Occipital lobe (tissue), 2 donors: ENCODE results near the gene MAPKAPK2. TPM values are rescaled to one million over a fixed set of nuclear protein-coding genes. Genes with fewer than 3 reads are reported as not detected.

Experiments
- DNase-seq: peaks from one replicate; lab custom pipeline; 2025; lab: John Stamatoyannopoulos, UW
- total RNA-seq: library from RNA; depleted of rRNA; stranded (reverse); fragments of >200 nt; gene quantifications from one replicate; pipeline ENCODE4 v1.2.3, GENCODE V29; 2014

The MAPKAPK2 gene
- total RNA-seq, 1 donor from 2014 or later, result 8.1 TPM

DNA sequence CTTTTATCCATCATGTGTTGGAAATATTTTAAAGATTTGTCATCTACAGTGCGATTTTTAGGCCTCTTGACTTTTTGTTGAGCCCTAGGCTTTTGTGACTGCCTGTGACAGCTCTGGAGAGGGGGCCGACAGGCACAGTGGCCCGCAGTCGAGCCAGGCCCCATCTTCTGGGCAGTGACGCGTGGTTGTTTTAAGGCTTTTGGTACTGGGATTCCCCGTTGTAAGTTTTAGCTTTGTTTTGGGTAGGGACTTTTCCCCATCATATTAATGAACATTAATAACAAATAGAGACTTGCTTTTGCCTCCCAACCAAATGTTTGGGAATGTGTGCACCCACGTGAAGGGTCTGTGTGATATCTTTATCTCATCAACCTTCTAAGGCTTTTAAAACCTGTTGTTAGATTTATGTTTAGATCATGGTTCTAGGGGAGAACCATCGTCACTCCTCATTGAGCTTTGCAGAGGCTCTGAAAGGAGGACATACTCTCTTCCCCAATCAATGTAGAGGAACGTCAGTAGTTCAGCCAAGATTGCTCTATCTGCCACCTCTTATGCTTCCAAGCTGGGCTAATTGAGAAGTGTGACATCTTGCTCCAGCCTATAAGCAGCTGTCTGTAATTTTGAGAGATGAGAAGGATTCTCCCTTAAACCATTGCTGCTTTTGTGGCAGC is 34.6 kb downstream of the MAPKAPK2 start:
- no peak for DNase-seq

GRCh38 chr1:206721454-206721853 is 36.7 kb downstream of the MAPKAPK2 start:
- DNase-seq, result no peak

DNA sequence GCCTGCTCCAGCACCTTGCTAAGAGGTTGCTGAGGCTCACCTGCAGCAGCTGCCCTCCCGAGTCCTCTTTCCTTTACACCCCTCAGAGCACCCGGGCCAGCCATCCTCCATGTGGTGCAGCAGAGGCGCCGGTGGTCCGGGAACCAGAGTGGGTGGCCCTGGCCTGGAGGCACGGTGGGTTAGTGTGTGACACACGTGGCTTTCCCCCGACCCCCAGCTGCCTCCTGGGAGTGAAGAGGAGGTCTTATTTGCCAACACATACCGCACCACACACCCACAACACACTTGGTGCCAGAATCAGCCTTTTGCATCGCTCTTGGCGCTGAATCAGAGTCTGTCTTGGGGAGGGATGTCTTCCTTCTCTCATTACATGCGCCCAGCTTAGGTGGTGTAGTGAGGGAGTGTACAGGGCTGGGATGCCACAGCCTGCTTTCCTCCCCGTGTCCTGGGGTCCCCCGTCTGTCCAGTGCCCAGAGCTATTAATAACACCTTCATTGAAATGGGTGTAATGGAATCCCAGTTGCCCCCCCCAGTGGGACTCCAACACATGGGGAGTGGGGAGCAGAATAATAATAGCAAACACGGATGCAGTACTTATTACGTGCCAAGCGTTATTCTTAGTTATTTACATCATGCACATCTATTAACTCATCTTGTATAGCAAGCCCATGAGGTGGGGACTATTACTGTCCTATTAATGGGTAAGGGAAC is 38.2 kb downstream of the MAPKAPK2 start:
- no peak for DNase-seq

GRCh38 chr1:206723462-206723804 is 38.7 kb downstream of the MAPKAPK2 start:
- DNase-seq, result no peak

DNA sequence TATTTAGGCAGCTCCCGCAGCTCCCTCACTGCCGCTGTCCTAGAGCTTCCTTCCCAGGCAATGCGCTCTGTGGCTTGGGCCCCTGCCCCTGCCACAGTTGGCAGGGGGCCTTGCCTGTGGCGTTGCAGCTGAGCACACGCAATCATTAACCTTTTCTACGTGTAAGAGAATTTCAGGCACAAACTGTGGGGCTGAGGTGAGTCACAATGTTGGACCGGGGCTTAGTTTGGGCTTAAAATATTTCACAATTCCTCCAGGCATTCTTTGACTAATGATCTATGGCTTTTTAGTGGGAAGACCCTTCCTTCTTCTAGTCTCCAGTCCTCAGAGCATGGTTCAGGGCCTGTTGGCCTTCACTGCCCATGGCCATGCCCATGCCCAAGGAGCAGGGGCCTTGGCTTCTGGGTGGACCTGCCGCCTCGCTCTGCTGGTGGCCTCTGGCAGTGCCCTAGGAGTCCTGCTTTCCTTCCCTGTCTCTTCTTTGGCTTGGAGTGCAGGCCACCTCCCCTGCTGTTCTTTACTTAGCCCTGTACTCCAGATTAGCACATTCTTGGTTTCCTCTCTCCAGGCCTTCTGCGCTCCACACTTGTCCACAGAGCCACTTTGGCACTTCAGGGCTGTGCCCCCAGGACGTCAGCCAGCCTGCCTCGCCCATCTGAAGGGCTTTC is 39.2 kb downstream of the MAPKAPK2 start:
- DNase-seq, result no peak

GRCh38 chr1:206725109-206725963 is 40.6 kb downstream of the MAPKAPK2 start:
- no peak for DNase-seq

DNA sequence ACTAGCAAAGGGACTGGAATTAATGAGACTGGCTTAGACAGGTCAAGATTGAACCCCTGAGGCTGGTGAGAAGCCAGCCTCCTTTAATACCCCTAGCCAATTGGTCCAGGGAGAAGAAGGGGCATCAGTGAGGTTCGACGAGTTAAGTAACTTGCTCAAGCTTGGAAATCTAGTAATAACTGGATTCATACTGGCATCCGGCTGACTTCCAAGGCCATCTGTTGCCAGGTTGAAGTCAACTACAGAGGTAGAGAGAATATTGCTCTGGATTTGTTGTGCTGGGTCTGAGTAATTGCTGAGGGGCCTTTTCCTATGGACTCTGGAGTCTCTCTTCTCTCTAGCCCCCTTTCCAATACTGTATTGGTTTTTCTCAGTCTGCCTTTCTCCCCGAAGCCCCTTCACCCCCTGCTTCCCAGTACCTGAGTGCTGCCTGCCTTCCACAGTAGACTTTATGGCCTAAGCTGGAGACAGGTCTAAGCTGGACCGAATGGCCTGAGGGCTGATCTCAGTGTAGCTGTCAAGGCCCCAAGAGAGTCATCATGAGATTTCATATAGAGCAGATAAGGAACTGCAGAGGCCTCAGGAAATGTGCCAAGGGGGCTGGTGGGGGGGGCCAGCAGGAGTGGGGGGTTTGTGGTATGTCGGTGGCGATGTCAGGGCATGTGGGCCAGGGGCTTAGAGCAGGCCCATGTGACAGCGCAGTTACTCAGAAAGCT is 43.4 kb downstream of the MAPKAPK2 start:
- no peak for DNase-seq

DNA sequence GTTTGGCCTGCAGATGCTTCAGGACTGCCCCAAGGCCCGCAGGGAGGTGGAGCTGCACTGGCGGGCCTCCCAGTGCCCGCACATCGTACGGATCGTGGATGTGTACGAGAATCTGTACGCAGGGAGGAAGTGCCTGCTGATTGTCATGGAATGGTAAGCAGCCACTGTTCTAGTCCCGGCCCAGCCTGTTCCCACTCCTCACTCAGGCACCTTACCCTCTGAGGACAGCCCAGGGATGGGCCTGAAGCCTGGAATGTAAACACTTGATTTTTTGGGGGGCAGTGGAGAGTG is 43.9 kb downstream of the MAPKAPK2 start:
- DNase-seq, result no peak

- DNase-seq, result no peak
Observed at GRCh38 chr1:206729050-206729449, 44.3 kb downstream of the MAPKAPK2 start.

DNA sequence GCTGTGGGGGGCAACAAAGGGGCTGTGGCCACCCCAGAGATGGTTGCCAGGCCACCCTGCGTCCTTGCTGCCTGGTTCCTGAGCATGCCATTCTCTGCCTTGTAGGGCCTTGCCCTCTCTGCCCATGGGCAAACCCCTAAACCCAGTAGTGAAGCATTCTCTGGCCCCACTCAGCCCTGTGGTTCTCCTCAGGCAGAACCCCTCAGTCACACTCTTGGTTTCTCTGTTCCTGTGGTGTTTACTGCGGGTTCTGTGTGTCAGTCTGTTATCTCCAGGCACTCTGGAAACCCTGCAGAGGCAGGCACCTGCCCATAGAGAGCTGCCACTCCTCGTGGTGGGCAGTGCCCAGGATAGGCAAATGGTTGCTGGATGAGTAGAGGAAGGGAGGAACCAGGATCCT is 44.8 kb downstream of the MAPKAPK2 start:
- DNase-seq, result no peak

DNA sequence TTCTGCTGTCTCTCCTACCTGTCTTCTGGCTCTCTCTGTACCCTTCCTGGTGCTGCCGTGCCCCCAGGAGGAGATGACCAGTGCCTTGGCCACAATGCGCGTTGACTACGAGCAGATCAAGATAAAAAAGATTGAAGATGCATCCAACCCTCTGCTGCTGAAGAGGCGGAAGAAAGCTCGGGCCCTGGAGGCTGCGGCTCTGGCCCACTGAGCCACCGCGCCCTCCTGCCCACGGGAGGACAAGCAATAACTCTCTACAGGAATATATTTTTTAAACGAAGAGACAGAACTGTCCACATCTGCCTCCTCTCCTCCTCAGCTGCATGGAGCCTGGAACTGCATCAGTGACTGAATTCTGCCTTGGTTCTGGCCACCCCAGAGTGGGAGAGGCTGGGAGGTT is 47.8 kb downstream of the MAPKAPK2 start:
- DNase-seq, result no peak

DNA sequence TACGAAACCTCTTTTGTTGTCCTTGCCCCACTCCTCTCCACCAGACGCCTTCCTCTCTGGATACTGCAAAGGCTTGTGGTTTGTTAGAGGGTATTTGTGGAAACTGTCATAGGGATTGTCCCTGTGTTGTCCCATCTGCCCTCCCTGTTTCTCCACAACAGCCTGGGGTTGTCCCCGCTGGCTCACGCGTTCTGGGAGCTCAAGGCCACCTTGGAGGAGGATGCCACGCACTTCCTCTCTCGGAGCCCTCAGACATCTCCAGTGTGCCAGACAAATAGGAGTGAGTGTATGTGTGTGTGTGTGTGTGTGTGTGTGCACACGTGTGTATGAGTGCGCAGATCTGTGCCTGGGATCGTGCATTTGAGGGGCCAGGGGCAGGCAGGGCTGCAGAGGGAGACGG is 48.3 kb downstream of the MAPKAPK2 start:
- no peak for DNase-seq

DNA sequence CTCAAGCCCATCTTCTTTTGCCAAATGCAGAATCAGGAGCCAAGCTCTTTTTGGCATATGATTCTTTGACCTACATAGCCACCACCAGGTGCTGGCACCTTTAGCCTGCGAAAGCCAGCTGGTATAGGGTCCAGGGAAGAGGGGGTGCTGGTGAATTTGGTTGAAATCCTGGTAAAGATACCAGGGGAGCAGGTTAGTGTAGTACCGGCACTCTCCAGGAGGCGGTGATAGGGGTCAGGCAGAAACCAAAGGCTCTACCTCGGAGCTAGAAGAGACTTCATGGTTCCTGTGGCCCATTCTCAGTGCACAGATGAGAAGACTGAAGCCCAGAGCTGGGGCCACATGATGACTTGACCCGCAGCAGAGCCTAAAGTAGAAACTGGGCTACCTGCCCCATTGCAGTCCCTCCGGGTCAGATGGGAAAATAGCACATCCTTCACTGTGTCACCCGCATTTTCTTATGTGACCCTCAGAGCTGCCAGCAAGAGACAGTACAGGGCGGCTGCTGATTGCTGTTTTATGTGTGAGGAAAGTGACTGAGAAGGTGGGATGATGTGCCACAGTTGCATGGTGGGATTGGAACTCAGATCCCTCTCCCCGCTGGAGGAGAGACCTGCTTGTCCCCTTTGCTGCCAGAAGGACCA is 49.9 kb downstream of the MAPKAPK2 start:
- no peak for DNase-seq

DNA sequence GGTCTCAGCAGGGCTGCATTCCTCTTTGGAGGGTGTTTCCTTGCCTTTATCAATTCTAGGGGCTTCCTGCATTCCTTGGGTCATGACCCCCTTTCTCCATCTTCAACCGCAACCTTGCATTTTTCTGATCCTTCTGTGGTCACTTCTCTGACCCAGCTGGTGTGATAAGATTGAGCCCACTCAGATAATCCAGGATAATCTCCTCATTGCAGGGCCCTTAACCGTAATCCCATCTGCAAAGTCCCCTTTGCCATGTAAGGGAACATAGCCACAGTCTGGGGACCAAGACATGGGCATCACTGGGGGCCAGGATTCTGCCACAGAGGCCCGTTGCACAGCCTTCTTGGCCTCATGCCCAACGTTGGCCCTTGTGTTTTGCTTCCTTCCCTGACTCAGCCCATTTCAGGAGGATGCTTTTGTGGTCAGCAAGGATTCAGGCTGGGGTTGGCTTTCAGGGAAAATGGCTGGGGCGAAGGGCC is 50.9 kb downstream of the MAPKAPK2 start:
- no peak for DNase-seq

DNA sequence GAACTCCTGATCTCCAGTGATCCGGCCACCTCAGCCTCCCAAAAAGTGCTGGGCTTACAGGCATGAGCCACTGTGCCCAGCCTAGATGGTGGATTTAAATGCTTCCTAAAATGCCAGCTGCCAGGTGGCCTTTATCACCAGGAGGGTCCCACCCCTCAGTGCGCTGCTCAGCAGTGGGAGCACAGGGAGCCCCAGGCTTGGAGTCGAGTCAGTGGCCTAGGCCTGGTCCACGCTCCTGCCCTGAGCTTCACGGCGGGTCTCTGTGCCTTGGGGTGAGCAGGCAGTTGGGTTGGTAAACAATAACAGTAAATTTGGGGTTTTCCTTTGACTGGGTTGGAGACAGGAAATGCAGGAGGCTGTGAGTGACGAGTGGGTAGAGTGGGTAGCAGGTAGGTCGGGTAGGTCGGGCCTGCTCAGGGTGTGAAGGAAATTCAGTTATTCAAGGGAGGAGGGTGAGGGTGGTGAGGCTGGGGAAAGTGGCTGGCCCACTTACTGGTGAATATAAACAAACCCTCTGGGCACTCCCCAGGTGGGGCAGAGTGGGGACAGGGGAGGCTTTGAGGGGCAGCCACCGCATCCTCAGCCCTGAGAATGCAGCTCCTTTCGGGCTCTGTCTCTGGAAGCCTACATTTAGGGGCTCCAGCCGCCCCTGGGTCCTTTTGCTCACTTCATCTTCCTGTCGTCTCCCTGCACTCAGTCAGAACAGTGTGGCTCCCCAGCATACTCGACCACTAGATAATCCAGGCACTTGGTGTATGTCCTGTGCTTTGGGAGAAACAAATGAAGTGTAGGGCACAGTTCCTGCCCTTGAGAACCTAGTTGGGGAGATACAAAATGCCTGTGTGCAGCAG is 52.4 kb downstream of the MAPKAPK2 start:
- no peak for DNase-seq

GRCh38 chr1:206737729-206738201 is 53.1 kb downstream of the MAPKAPK2 start:
- DNase-seq, result no peak

- no peak for DNase-seq
Observed at GRCh38 chr1:206738370-206739366, 54.0 kb downstream of the MAPKAPK2 start.

DNA sequence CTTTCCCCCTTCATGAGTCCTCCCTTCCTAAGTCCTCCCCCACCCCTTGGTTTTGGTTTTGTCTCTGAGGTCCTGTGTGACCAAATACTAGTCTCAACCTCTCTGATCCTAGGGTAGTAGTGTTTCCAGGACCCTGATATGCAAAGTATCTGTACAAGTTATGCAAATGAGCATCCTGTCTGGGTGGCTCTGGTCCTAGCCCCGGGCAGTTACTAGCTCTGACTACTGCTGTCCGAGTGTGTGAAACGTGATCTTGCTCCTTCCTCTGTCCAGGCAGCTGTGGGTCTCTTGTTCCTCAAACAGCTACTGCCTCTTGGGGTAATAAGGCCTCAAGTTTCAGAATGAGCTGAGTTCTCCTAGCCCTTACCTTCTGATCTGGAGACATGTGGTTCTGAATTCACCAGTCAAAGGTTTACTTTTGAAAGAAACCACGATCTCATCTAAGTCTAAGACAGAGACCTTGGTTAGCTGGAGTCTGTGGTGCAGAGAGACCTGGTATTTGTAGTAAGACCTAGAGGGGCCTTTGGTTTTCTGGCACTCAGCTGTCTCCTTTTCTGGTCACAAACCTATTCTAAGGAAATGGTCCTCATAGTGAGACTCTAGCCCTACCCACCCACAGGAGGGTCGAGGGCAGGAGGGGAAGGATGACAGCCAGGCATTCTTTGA is 54.8 kb downstream of the MAPKAPK2 start:
- DNase-seq, result no peak
